Left renal cortex interstitium (tissue), 4 donors: ENCODE measurements around the gene ASXL2. TPM values are rescaled to one million over a fixed set of nuclear protein-coding genes. Genes with fewer than 3 reads are reported as not detected.
"Not testable (repeated sequence)": the region's sequence is repeated elsewhere in the genome, so short reads cannot be mapped to it uniquely, and the experiment has no call there.

Experiments used
- DNase-seq, 4 donors: peaks; one replicate each; pipeline ENCODE4 v3.0.0-alpha.2; 2013; ENCODE audit warnings: low read depth in 4 of 4, low spot score in 2 of 4, missing footprints in 1 of 4
- polyA plus RNA-seq, 4 donors: library from polyadenylated mRNA; unstranded; fragments of 120-200 nt; gene quantifications; one replicate each; pipeline ENCODE4 v1.2.1, GENCODE V29; 2013; ENCODE audit not compliant: insufficient read length in 4 of 4

ASXL2 gene
- polyA plus RNA-seq = 10 to 100 TPM; 17.4 to 20.7 (median 19.7) TPM

DNA sequence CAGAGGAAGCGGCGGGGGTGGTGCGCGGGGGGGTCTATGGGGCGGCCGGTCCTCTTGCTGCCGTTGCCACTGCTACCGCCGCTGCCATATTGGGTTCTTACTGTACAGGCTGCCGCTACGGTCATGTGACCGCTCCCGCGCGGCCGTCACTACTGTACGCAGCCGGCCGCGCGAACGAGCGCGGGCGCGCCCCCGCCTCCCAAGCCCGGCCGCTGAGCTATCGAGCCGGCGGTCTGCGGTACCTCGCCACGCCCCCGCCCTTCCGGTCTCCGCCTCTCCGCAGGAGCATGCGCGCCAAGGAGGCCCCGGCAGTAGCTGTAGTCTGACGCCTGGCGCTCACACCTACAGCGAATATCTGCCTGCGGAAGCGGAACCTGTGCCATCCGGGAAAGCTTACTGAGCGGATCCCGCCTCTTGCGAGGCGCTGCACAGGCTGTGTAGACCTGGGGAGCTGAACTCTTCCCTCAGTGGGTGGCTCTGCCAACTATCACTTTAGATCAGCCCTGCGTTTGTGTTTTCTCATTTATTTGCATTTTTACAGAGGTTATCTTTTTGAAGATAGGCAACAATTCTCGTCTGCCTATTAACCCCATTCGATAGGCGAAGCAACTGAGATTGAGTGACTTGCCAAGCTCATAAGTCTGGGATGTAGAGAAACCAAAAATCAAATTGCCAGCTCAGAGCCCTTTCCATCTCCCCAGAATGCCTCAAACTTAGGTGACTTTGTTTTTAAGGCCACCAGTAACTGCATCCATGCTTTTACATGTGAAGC is at the start of gene ASXL2:
Gene ASXL2 (minus strand): TSS at position 127 of the 772 bp plus-strand sequence. CDS start 265 bp downstream, outside the sequence.
- peak; percentile 84 to 96 (median 94) for DNase-seq

DNA sequence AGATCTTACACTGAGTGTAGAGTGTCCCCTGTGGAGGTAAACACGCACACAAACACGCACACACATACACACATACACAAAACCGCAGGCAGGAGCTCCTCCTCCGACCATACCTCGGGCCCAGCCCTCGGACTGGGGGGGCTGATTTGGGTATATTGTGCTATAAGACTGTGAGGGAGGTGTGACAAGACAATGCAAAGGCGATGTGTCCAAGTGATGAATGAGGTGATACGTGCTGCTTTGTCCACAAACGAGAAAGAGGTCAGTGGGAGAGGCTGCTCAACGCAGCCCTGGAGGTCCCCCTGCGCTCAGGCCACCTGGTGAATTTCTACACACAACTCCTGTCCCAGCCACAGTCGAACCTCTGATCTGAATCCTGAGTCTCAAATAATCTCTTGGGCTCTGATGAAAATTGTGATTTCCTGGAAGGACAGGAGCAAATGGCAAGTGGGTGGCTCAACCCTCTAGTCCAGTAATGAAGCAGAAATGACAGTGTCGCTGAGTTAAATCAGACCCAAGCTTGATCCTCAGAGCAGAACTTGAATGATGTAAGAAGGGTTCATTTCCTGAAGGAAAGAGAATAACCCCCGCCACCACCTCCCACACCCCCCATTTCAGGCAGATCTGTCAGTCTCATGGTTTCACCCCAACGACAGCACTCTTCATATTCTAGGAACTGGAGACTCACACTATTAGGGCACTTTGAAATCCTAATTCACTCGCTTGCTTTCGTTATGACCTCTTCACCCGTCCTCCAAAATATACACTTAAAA is 48.9 kb upstream of the ASXL2 start:
- DNase-seq = no peak

DNA sequence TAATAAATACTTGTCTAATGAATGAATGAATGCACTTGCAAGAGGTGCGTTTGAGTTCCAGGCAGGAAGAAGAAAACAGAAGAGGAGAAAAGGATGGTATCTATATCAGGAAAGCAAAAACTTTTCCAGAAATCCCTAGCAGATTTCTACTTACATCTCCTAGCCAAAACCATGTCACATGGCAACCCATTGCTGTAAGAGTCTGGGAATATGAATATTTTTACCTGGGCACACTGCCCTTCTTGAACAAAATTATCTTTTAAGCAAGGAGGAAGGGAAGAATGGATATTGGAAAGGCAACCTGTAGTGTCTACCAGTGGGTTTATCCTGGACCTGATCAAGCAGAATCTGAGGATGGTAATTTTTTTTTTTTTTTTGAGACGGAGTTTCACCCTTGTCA is 44.2 kb upstream of the ASXL2 start:
- no peak for DNase-seq

DNA sequence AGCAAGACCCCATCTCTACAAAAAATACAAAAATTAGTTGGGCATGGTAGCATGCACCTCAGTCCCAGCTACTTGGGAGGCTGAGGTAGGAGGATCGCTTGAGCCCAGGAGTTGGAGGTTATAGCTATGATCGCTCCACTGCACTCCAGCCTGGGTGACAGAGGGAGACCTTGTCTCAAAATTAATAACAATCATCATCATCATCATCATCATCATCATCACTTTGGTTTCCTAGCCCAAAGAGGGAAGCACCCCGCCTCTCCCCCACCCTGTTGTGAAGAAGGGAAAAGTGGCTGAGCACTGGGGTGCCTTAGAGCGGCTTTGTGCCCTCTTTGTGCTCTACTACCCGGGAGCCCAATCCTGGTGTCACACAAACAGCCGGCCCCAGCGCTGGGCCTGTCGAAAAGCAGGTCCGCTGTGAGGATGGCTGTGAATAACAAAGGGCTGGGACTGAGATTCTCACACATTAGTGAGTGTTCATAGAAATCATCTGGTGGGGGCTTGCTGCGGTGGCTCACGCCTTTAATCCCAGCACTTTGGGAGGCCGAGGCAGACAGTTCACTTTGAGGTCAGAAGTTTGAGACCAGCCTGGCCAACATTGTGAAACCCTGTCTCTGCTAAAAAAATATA is 42.6 kb upstream of the ASXL2 start:
- DNase-seq = no peak

DNA sequence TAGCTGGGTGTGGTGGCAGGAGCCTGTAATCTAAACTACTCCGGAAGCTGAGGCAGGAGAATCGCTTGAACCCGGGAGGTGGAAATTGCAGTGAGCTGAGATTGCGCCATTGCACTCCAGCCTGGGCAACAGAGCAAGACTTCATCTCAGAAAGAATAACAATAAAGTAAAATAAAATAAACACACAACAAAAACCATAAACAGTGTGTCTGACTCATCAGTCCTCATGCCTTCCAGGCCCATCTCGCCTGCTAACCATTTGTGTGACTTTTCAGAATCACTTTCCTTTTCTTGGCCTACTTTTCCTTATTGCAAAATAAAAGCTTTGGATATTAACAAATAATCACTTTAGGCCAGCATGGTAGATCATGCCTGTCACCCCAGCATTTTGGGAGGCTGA is 42.0 kb upstream of the ASXL2 start:
- no peak for DNase-seq

DNA sequence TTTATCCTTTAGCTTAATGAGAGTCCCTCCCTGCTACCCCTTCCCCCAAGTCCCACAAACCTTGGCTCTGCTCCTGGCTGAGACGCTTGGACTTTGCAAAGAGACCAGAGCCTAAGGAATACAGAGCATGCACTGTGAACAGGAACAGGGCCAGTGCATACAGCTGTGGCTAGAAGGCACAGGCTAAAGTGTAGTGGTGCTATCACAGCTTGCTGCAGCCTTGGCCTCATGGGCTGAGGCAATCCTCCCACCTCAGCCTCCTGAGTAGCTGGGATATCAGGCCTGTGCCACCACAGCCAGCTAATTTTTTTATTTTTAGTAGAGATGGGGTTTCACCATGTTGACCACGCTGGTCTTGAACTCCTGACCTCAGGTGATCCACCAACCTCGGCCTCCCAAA is 39.5 kb upstream of the ASXL2 start:
- no peak for DNase-seq

DNA sequence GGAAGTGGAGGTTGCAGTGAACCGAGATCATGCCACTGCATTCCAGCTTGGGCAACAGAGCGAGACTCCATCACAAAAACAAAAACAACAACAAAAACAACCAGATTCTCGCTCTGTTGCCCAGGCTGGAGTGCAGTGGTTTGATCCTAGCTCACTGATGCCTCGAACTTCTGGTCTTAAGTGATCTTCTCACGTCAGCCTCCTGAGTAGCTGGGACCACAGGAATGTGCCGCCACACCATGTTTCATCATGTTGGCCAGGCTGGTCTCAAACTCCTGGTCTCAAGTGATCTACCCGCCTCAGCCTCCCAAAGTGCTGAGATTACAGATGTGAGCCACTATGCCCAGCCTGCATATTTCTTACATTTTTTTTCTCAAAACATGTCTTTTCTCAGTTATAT is 39.1 kb upstream of the ASXL2 start:
- DNase-seq = not testable (repeated sequence)

DNA sequence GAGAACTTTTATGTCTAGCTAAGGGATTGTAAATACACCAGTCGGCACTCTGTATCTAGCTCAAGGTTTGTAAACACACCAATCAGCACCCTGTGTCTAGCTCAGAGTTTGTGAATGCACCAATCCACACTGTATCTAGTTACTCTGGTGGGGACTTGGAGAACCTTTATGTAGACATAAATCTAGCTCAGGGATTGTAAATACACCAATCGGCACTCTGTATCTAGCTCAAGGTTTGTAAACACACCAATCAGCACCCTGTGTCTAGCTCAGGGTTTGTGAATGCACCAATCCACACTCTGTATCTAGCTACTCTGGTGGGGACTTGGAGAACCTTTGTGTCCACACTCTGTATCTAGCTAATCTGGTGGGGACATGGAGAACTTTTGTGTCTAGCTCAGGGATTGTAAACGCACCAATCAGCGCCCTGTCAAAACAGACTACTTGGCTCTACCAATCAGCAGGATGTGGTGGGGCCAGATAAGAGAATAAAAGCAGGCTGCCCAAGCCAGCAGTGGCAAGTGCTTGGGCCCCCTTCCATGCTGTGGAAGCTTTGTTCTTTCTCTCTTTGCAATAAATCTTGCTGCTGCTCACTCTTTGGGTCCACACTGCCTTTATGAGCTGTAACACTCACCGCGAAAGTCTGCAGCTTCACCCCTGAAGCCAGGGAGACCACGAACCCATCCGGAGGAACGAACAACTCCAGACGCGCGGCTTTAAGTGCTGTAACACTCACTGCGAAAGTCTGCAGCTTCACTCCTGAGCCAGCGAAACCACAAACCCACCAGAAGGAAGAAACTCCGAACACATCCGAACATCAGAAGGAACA is 37.9 kb upstream of the ASXL2 start:
- not testable (repeated sequence) for DNase-seq

DNA sequence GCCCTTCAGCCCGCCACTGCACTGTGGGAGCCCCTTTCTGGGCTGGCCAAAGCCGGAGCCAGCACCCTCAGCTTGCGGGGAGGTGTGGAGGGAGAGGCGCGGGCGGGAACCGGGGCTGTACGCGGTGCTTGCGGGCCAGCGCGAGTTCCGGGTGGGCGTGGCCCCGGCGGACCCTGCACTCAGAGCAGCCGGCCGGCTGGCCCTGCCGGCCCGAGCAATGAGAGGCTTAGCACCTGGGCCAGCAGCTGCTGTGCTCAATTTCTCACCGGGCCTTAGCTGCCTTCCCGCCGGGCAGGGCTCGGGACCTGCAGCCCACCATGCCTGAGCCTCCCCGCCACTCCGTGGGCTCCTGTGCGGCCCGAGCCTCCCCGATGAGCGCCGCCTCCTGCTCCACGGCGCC is 37.1 kb upstream of the ASXL2 start:
- DNase-seq = not testable (repeated sequence)

DNA sequence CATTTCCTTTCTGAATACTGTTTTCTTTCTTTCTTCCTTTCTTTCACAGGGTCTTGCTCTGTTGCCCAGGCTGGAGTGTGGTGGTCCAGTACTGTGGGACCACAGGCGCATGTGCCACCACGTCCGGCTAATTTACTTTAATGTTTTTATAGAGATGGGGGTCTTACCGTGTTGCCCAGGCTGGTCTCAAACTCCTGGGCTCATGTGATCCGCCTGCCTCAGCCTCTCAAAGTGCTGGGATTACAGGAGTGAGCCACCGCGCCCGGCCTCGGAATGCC is 35.3 kb upstream of the ASXL2 start:
- DNase-seq = not testable (repeated sequence)

DNA sequence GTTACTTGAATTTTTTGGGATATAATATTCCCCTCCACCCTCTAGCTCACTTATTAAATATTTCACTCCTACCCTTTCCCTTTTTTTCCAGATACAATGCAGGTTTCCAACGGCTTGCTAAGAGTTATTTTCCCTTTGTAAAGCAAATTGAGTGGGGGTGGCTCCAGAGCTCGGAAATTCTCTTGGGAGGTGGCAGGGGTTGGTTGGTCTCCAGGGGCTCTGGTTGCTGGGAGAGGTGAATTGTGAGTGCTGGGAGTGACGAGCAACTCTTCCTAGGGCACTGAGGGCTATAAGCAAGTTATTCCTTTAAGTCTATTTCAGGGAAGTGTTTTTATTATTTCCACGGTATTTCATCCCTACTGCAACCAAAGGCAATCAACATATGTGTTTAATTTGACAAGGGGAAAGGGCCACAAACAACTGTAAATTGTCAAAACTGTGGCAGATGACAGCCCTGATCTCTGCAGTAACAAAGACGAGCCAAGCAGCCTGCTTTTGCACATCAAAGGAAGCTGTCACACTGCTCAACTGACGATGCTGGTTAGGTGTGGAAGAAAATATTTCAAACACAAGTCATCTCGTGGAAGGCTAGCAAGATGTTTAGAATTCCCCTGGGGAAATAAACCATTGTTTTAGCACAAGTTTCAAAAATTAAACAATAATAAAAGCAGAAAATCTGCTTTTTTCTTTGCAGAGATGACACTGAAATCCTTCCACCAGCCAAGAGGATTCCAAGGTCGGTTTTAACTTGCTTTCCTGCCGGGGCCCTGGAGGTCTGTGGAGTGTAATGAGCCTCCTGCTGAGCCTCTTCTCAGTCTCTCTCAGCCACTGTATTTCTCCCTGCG is 34.8 kb upstream of the ASXL2 start:
- no peak for DNase-seq

DNA sequence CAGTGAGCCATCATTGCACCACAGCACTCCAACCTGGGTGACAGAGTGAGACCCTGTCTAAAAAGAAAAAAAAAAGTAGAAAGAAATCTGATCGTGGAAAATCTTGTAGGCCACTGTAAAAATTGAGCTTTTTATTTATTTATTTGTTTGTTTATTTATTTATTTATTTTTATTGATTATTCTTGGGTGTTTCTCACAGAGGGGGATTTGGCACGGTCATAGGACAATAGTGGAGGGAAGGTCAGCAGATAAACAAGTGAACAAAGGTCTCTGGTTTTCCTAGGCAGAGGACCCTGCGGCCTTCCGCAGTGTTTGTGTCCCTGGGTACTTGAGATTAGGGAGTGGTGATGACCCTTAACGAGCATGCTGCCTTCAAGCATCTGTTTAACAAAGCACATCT is 31.3 kb upstream of the ASXL2 start:
- DNase-seq = not testable (repeated sequence)

DNA sequence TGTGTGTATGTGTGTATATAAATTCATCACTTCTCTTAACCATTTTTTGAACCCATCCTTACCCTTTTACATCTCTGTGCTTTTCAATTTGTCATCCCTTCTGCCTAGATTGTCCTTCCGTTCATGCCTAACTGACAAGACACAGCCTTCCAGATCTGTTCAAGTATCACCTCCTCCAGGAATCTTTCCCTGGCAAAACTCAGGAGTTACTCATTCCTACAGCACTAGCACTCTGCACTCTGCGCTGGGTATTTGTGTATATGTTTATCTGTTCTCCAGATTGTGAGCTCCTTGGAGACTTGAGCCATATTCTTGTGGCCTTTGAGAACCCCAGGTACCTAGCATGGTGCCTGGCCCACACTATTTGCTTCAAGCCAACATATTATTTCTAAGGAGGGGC is 26.8 kb upstream of the ASXL2 start:
- DNase-seq = no peak

DNA sequence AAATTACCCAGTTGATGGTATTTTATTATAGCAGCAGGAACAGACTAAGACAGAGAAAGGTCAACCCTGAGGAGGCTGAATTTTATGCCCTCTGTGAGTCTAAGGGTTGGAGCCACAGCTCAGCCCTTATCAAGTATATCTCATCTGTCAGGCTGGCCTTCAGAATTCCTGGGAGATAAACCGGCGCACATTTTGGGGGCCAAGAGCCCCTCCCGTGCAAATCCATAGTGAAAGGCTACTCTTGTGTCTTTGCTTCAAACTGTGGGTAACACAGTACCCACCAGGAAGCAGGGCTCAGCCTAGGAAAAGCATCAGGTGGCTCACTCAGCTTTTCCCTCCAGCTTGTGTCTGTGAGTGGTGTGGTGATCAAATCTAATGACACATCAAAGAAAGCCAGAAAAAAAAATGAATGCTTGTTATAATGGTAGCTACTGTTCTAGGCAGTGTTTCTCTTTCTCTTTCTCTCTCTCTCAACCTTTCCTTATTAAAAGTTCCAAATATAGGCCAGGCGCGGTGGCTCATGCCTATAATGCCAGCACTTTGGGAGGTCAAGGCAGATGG is 25.0 kb upstream of the ASXL2 start:
- DNase-seq = no peak

DNA sequence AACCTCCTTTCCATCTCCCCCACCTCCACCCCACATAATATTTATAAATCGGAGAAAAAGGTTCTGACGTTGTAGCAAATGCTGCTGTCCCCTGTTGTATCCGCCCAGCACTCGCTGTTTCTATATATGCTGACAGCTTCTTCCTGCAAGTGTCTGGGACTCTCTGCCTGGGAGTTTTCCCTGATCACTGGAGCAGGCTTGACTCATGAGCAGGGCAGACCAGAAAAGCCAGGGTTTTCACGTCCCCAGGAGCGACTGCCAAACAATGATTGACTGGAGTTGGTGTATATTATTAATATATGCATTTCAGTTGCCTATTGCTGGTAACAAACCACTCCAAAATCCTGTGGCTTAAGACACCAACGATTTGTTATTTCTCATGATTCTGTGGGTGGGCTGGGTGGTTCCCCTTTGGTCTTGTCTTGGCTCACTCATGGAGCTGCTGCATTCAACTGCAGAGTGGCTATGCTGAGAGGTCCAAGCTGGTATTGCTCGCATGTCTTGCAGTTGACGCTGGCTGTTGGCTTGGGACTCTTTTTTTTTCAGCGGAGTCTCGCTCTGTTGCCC is 21.2 kb upstream of the ASXL2 start:
- no peak for DNase-seq

DNA sequence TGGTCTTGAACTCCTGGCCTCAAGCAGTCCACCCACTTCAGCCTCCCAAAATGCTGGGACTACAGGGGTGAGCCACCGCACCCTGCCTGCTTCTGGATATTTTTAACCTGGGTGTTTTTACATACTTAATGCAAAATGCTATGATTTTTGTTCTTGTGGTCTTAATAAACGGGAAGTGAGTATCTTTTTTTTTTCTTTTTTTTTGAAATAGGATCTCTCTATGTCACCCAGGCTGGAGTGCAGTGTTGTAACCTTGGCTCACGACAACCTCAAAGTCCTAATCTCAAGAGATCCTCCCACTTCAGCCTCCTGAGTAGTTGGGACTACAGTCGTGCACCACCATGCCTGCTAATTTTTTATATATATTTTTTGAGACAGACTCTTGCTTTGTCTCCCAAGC is 19.2 kb upstream of the ASXL2 start:
- DNase-seq = no peak

DNA sequence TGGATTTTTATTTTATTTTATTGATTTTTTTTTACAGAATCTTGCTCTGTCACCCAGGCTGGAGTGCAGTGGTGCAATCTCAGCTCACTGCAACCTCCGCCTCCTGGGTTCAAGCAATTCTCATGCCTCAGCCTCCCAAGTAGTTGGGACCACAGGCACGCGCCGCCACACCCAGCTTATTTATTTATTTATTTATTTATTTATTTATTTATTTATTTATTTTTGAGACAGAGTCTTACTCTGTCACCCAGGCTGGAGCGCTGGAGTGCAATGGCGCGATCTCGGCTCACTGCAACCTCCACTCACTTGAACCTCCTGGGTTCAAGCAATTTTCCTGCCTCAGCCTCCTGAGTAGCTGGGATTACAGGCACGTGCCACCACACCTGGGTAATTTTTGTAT is 18.0 kb upstream of the ASXL2 start:
- not testable (repeated sequence) for DNase-seq

DNA sequence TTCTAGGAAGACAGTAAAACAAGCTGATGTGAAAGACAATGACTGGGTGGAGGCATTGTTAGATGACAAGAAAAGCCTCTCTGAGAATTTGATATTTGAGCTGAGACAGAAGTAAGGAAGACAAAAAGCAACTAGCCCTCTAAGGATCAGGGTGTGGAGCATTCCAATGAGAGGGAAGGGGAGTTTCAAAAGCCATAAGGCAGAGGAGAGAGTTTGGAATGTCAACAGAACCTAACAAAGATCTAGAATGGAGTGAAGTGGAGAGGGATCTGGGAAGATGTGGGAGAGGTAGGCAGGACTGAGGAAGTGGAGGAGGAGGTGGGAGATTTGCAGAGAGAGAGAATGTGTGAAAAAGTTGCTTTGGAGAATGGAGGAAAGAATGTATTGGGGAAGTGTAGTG is 17.3 kb upstream of the ASXL2 start:
- DNase-seq = no peak

DNA sequence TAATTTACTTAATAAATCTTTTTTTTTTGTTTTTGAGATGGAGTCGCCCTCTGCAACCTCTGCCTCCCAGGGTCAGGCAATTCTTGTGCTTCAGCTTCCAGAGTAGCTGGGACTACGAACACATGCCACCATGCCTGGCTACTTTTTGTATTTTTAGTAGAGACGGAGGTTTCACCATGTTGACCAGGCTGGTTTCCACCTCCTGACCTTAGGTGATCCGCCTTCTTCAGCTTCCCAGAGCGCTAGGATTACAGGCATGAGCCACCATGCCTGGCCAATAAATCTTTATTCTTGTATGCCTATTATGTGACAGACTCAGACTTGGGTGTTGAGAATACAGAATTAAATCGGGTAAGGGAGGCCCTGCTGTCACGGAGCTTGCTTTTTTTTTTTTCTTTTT is 16.7 kb upstream of the ASXL2 start:
- no peak for DNase-seq
